ENCODE data around the gene MLXIP. TPM values are rescaled to one million over a fixed set of nuclear protein-coding genes. Genes with fewer than 3 reads are reported as not detected.

MLXIP gene
- total and polyA plus RNA-seq, 2 of the 13 experiments (the other 11 are each of a cell fraction or from before 2014, with no cell fraction given), result 5.3 to 6.7 TPM

DNA sequence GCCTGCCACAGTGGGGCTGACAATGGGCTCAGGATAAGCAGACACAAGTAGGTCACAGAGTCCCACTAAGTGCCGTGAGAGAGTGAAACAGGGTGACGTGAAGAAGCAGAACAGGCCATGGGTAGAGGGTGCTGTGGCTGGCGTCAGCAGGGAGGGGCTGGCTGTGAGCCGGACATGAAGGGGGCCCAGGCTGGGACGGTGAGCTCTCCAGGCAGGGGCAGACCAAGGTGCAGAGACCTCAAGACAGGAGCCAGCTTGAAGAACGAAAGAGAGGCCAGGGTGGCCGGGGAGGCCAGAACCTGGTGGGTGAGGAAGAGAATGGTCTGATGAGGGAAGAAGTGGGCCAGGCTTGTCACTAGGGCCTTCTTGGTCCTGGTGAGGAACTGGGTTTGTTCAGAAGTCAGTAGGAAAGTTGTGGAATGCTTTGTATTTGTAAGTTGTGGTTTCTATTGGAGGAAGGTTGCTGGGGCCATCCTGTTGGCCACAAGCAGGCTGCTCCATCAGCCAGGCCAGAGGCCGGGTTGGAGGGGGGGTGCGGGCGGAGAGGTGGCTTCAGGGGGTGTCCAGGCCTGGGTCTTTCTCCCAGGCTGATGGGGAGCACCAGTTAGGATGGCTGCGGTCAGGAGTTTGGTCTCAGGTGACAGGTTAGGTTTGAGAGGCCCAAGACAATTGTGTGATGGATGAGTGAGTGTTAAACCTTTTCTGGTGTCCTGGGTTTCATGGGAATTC is 21.4 kb upstream of the MLXIP start (continued):
- TF ChIP-seq ASH2L (IDR thresholded peaks at IDR 0.05; ENCODE audit: insufficient read length, low read depth, low read length) (no peak), KLF12 (CRISPR knock-in tag; IDR thresholded peaks at IDR 0.05; ENCODE audit: borderline replicate concordance) (no peak)
- TF ChIP-seq, protein P1, sequence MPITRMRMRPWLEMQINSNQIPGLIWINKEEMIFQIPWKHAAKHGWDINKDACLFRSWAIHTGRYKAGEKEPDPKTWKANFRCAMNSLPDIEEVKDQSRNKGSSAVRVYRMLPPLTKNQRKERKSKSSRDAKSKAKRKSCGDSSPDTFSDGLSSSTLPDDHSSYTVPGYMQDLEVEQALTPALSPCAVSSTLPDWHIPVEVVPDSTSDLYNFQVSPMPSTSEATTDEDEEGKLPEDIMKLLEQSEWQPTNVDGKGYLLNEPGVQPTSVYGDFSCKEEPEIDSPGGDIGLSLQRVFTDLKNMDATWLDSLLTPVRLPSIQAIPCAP (CRISPR knock-in tag; IDR thresholded peaks at IDR 0.05; ENCODE audit: low read depth), result no peak

GRCh38 chr12:122057769-122058168 is 20.8 kb upstream of the MLXIP start:
- Histone ChIP-seq H3K9me3 (ENCODE audit: low read length) (no peaks in the 10 kb centered on the region), H3K4me3 (replicated peaks in 1 of 3; ENCODE audit: insufficient read depth in 1 of 3, low read depth in 2 of 3, low read length in 3 of 3) (no peak overlapping the region), H3K27me3 (ENCODE audit: control insufficient read depth in 1 of 2, insufficient read depth in 2 of 2, low read length in 2 of 2) (no peaks in the 10 kb centered on the region), H2AFZ (ENCODE audit: low read length) (no peak overlapping the region), H3K4me1 (ENCODE audit: insufficient read depth, low read length) (peaks cover 20% of the 10 kb centered on the region), H3K79me2 (ENCODE audit: insufficient read depth, low read length) (no peaks in the 10 kb centered on the region), H3K9ac (ENCODE audit: insufficient read depth, low read depth, low read length) (no peak overlapping the region), H3K27ac (ENCODE audit: extremely low read length, insufficient read depth, low read length) (no peak overlapping the region), H3K4me2 (ENCODE audit: low read depth, low read length) (no peak overlapping the region), H4K20me1 (ENCODE audit: insufficient read depth, low read length) (no peaks in the 10 kb centered on the region), H3K36me3 (replicated peaks in 1 of 2; ENCODE audit: control insufficient read depth in 1 of 2, insufficient read depth in 2 of 2, low read length in 2 of 2) (peaks cover 11 to 30% of the 10 kb centered on the region in 2 experiments; a peak in 4 of 5 replicates)
- CTCF ChIA-PET (ENCODE audit: low intra/inter-chr PET ratio, low total read pairs), result no interaction called here
- no peak for FAIRE-seq
- POLR2A ChIA-PET, result no interaction called here
- in situ Hi-C loops (cut with HindIII; ENCODE audit: extremely low pct_ligation_motif_present, low pct_unique_long_range_greater_than_20kb) (loop anchor here (5.0 to 10.0 kb wide), 2 partner anchors 65 to 127 kb away; partner anchors contain the start of gene LRRC43), intact Hi-C loops (cut with micrococcal nuclease; ENCODE audit: unreplicated experiment) (no loop called here)
- 88% methylated on average over 3 of the region's 3 CpGs for WGBS (ENCODE audit: low lambda C conversion rate)
- no TSS peak for BruUV-seq (replicated peaks)
- DNase-seq (ENCODE audit: low spot score), result no peak
- TF ChIP-seq ZUFSP (CRISPR knock-in tag; IDR thresholded peaks at IDR 0.05; ENCODE audit: borderline replicate concordance) (no peak), ZNF121 (CRISPR knock-in tag; IDR thresholded peaks at IDR 0.05) (peak; percentile 67; the same call in 1 of the 2 replicates)
- TF ChIP-seq, protein P2, sequence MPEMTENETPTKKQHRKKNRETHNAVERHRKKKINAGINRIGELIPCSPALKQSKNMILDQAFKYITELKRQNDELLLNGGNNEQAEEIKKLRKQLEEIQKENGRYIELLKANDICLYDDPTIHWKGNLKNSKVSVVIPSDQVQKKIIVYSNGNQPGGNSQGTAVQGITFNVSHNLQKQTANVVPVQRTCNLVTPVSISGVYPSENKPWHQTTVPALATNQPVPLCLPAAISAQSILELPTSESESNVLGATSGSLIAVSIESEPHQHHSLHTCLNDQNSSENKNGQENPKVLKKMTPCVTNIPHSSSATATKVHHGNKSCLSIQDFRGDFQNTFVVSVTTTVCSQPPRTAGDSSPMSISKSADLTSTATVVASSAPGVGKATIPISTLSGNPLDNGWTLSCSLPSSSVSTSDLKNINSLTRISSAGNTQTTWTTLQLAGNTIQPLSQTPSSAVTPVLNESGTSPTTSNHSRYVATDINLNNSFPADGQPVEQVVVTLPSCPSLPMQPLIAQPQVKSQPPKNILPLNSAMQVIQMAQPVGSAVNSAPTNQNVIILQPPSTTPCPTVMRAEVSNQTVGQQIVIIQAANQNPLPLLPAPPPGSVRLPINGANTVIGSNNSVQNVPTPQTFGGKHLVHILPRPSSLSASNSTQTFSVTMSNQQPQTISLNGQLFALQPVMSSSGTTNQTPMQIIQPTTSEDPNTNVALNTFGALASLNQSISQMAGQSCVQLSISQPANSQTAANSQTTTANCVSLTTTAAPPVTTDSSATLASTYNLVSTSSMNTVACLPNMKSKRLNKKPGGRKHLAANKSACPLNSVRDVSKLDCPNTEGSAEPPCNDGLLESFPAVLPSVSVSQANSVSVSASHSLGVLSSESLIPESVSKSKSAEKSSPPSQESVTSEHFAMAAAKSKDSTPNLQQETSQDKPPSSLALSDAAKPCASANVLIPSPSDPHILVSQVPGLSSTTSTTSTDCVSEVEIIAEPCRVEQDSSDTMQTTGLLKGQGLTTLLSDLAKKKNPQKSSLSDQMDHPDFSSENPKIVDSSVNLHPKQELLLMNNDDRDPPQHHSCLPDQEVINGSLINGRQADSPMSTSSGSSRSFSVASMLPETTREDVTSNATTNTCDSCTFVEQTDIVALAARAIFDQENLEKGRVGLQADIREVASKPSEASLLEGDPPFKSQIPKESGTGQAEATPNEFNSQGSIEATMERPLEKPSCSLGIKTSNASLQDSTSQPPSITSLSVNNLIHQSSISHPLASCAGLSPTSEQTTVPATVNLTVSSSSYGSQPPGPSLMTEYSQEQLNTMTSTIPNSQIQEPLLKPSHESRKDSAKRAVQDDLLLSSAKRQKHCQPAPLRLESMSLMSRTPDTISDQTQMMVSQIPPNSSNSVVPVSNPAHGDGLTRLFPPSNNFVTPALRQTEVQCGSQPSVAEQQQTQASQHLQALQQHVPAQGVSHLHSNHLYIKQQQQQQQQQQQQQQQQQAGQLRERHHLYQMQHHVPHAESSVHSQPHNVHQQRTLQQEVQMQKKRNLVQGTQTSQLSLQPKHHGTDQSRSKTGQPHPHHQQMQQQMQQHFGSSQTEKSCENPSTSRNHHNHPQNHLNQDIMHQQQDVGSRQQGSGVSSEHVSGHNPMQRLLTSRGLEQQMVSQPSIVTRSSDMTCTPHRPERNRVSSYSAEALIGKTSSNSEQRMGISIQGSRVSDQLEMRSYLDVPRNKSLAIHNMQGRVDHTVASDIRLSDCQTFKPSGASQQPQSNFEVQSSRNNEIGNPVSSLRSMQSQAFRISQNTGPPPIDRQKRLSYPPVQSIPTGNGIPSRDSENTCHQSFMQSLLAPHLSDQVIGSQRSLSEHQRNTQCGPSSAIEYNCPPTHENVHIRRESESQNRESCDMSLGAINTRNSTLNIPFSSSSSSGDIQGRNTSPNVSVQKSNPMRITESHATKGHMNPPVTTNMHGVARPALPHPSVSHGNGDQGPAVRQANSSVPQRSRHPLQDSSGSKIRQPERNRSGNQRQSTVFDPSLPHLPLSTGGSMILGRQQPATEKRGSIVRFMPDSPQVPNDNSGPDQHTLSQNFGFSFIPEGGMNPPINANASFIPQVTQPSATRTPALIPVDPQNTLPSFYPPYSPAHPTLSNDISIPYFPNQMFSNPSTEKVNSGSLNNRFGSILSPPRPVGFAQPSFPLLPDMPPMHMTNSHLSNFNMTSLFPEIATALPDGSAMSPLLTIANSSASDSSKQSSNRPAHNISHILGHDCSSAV (CRISPR knock-in tag; IDR thresholded peaks at IDR 0.05; ENCODE audit: borderline replicate concordance), result no peak
- ATAC-seq, result no peak
